ENCODE measurements around the gene PLA2R1.

GRCh38 chr2:159976527-159977160 lies 85.8 kb downstream of the PLA2R1 start:
- TF ChIP-seq EP300 (IDR thresholded peaks at IDR 0.05): no peak
- TF ChIP-seq POLR2A (IDR thresholded peaks at IDR 0.05): no peak

Measured in ovary (tissue), 1 donor.